CD4-positive, alpha-beta T cell treated with Interleukin-2 at 100 ng/mL for 4 hours (primary cell): ENCODE results near the gene CDK3.

Experiments used
- DNase-seq: peaks from one replicate; pipeline ENCODE4 v3.0.0-alpha.2; 2020; ENCODE audit warnings: low spot score

Gene CDK3

DNA sequence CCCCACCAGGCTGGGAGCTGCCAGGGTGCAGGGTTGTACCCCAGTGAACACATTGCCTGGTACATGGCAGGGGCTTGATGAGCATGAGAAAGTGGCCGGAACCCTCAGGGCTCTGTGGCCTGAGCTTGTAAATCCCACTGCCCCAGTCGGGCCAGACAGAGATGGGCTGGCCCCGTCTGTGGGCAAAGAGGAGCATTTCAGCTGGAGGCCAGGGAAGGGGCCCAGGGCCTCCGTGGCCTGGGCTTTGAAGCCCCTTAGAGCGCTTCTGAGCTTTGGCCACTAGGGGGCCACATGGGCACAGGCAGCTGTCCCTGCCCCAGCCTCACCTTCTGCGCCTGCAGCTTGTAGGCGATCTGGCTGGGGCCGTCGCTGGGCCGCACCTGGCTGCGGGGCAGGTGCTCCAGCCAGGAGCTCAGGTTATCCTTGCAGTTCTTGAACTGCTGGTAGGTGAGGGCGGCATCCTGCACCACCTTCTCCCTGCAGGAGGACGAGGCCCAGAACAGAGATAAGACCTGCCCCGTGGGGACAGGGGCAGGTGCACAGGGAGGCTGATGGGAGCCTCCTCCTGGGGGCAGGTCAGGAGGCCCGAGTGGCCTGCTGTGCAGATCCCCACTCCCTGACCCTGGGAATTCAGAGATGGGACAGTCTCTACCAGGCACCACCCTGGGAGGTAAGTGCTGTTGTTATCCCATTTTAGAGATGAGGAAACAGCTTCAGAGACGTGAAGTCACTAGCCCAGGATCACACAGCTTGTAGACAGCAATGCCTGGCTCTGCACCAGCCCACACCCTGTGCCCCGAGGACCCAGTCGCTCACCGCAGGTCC lies 13.7 kb downstream of the CDK3 start:
- peak; percentile 80 for DNase-seq

DNA sequence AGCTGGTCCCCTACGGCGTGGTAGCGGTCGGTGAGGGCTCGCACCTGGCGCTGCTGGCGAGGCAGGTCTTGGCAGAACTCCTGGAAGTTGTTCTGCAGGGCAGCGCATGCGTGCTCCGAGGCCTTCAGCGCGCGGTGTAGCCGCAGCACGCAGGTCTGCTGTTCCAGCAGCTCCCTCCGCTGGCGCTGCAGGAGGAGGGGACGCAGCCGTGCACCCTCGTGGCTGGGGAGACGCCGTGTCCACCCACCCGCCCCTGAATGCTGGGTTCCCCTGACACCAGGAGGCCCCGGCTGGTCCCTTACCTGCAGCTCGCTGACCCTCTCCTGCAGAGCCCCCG lies 14.2 kb downstream of the CDK3 start:
- no peak for DNase-seq

DNA sequence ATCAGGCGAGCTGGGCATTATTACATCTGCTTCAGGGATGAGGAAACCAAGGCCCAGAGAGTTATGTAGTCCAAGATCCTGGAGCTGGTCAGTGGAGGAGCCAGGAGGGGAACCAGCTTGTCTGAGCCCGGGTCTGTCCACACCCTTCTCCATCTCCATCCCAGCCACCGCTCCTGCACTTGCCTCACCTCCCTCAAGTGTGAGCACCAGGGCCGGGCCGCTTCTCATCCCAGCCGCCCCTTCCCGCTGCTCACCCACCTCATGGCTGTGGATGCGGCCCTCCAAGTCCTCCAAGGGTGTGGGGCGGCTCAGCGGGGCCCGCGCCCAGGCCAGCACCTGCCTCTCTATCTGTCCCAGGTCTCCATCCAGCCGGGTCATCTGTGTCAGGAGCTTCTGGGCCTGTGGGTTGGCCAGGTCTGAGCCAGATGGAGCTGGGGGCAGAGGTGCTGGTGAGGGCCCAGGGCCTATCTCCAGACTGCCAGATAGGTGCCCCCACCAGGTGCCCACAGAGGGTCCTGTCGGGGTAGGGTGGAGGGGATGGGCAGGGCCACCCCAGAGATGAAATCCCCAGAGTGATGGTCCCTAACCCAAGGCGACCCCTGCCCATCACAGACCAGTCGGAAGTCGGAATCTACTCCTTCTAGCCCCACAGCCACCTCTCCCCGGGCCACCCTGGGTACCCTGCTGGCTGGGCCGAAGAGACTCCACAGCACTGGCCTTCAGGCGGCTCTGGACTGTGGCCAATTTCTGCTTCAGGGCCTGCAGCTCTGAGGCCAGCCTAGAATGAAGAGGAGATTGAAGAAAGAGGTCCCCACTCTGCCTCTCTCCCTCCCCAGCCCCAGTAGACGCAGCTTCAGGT lies 17.1 kb downstream of the CDK3 start:
- DNase-seq = no peak

DNA sequence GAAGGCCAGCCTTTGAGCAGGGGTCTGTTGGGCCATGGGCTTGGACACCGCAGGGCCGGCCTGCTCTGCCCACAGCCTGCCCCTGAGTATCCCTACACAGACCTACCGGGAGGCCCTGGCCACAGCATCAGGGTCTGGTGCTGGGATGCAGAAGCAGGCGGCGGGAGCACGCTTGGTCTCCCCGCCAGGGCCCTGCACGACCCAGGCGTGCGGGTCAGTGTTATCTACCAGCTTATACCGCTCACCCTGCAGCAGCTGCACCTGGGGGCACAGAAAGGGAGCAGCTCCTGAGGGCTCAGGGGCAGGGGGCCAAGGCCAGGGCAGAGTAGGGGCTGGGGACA lies 17.7 kb downstream of the CDK3 start:
- no peak for DNase-seq

DNA sequence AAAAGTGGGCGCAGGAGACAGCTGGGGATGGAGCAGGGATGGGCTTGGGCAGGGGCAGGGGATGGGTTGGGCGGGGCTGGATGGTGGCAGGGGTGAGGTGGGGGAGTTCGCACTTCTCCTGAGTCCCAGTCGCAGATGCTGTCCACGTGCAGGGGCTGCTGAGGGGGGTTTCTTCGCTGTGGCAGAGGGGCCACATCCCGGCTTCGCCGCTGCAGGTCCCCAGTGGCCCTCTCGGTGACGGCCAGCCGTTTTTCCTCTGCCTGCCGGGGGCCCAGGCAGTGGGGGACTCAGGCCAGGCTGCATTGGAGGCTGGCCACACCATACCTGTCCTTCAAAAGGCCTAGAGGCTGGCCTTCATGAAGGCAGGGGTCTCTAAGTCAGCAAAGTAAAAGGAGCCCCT lies 18.1 kb downstream of the CDK3 start:
- DNase-seq = no peak

DNA sequence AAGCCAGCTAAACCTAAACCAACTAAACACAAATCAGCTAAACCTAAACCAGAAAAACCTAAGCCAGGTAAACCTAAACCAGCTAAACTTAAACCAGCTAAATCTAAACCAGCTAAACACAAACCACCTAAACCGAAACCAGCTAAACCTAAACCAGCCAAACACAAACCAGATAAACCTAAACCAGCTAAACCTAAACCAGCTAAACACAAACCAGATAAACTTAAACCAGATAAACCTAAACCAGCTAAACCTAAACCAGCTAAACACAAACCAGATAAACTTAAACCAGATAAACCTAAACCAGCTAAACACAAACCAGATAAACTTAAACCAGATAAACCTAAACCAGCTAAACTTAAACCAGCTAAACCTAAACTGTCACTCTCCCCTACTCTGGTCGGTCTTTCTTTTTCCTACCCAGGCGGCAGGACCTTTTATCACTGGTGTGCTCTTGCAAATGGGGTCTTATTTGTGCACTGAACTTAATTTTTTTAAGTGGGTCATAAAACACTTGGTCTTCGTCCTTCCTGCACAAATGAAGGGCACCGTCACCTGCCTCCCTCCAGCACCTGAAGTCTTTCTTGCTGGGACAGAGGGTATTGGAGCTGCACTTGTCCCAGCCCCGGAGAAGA lies 19.3 kb downstream of the CDK3 start:
- DNase-seq = no peak

DNA sequence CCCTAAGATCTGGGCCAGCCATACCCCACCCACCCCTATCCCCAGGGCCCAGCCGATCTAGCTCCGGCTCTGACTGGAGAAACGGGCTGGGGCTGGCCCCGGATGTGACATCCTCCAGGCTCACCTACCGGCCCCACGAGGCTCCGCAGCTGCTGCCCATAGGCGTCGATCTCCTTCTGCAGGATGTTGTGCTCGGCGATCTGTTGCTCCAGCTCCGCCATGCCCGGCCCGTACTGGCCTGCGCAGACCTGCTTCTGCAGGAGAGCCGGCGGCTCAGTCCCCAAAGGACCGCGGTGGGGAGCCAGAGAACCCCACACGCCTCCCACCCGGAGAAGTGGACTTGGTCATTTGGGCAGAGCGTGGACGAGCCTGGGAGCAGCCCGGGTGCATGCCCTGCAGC lies 21.6 kb downstream of the CDK3 start:
- no peak for DNase-seq

DNA sequence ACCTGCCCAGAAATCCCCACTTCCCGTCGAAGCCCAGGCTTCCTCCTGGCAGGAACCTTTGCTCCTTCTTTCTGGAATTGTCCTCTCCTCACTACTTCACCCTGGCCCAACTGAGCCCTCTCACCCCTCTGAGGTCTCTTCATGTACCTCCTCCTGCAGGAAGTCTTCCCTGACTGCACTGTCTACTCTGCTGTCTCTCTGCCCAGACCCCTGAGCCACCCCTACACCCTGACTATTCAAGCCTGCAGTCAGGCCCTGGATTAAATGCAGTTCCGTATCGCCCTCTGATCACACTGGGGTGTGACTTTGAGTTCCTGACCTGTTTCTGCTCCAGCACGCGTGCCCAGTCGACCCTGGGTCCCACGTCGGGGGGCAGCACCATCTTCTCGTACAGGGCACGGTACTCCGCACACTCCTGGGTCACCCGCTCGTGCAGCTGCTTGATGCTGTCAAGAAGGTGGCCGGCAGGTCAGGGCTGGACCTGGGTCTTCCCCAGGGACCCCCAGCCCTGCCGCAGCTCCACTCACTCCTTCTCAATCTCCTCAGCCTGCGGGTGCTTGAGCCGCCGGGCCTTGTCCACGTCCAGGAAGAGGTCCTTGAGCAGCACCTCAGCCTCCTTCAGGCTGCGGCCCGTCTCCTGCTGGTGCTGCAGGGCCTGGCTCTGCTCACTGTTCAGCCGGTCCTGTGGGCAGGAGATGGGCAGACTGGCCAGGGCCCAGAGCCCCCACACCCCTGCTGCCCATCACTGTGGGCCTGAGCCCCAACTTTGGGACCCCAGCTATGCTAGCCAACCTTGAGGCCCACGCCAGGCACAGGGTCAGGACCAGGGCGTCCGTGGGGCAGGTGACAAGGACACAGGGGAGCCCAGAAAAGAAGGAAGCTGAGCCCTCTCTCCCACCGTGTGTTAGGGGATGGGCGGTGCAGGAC lies 22.6 kb downstream of the CDK3 start:
- no peak for DNase-seq

DNA sequence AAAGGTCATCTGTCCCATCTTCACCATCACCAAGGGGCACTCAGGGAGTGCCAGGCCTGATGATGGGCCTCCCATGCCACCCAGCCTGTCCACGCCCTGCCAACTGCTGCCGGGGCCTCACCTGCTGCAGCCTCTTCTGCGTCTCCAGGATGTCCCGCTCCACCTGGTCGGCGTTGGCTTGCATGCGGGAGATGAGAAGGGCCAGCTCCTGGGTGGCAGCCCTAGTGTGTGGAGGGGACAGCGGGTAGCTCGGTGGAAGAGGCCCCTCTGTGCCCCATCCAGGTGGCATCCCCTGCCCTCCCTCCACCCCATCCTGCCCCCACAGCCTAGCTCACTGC lies 23.2 kb downstream of the CDK3 start:
- no peak for DNase-seq

DNA sequence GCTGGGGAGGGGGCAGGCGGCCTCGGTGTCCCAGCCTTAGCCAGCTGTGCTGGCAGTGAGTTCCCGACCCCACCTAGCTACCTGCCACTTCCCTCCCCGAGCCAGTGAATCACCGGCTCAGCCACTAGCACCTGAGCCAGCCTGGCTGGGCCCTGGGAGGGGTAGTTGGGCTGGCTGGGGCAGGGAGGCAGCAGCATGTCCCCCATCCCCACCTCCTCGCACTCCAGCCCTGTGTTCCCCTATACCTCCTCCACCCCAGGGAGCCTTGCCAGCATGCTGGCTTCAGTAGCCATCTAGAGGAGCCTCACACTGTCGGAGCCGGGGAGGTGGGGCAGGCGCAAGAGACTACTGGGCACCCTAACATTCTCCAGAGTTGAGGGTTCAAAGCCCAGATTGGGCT lies 23.7 kb downstream of the CDK3 start:
- DNase-seq = no peak

DNA sequence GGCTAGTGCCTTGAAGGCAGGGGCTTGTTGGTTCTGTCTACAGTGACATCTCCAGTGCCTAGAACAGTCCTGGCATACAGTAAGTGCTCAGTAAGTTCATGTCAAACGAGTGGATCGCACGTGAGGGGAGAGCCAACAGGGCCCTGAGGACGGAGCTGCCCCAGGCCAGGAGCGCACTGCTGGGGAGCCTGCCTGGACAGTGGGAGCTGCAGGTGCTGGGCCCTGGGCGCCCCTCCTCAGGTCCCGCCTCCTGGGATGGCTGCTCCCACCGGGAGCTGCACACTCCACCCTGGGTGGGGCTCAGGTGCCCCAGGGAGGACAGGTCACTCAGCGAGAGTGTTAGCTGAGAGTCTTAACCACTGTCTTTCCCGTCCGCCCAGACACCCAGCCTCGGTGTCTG lies 24.6 kb downstream of the CDK3 start:
- DNase-seq = no peak

DNA sequence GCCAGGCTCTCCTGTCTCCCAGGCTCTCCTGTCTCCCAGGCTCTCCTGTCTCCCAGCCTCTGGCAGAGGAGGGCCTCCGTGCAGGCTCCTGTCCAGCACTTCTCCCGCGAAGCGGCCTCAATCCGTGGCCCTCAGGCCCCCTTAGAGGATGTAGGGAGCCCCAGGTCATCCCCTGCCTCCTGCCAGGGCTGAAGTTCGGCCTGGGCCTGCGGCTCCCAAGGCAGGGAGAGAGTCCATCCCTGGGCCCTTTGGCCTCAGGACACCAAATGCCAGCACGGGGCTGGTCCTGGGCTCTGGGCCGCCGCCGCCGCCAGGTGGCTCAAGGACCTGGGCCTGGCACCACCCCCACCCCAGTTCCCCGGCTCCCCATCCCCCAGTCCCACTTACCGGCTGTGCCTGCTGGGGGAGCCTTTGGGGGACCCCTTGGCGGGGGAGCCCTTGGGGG lies 26.1 kb downstream of the CDK3 start:
- DNase-seq = no peak

DNA sequence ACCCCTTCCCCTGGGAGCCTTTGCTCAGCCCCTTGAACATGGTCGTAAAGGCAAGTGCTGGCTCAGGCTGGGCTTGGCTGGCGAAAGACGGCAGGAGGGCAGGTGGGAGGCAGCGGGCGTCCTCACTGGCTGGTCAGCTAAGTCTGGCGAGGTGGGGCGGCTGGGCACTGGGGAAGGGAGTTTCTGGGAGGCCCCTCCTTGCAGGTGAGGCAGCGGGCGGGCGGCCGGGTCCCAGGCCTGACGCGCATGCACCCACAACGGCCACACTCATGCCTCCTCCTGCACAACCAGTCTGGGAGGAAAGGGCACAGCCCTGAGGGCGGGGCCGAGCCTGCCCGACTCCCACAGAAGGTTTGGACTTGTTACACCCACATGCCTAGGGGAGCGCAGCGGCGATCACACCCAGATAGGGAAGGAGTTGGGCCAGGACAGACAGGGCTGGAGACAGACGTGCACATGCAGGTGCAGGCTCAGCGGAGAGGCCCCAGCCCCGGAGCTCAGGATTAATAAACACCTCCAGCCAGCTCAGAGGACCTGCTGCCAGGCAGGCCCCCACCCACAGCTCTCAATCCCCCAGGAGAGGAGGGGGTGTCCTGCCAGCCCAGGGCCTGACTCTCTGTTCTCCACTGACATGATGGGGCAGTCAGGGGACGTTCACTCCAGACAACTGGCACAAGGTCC lies 26.6 kb downstream of the CDK3 start, which contains the start of gene EVPL:
Gene EVPL, minus strand, starts transcription at position 148 of the 681 bp plus-strand sequence. Its CDS starts 108 bp downstream, at position 40.
- DNase-seq = no peak

DNA sequence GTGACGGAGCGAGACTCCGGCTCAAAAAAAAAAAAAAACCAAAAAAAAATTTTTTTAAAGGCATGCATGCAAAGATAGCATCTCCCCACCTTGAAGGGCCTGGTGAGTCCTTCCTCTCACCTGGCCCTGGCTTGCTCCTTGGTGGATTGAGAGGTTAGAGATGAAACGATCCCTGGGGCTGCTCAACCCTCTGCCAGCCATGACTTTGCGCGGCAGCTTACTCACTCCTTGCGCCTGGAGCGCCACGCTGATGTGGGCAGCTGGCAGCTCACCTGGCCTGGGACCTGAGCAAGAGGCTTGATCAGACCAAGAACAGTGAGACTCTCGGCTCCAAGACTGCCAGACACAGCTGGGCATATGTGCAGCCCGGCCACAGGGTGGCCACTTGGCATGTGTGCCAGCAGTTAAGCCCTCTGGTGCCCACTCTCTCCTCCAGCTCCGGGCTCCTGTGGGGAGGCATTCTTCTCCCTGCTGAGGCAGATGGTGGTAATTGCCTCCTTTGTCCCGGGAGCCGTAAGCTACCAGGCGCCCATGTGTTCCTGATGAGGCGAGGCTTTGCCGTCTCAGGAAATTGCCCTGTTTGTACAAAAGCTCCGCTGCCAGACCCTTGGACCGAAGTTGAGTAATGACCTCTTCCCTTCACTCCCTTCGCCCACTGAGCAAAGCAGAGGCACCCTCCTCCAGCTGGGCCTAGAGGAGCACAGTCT lies 31.6 kb downstream of the CDK3 start:
- DNase-seq = no peak

DNA sequence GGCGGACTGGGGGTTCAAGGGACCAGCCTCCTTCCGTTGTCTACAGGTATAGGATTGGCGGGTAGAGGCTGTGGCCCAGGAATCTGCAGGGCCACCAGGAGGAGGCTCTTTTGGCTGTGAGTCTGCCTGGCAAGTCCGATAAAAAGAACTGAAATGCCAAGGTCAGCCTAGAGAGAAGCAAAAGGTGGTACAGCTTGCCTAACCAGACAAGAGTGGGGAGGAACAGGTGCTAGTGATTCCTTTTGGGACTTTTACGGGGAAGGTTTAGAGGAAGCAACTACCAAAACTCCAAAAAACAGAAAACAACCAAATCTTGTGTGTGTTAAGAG lies 32.1 kb downstream of the CDK3 start:
- DNase-seq = no peak

DNA sequence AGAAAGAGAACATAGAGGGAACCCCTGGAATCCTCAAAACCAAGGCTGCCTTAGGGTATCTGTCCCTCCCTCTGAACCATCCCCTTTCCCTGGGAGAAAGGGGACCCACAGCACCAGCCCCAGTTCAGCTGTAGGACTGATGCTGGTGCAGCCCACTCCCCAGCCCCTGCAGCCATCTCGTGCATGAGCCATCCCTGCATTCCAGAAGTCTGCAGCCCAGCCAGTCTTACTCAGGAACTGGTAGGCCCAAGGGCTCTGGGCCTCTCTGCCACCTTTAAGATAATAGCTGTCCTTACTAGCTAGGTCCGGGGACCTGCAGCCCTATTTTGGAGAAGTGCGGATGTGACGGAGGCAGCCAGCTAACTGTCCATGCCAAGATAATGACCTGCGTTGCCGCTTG lies 32.5 kb downstream of the CDK3 start:
- no peak for DNase-seq

DNA sequence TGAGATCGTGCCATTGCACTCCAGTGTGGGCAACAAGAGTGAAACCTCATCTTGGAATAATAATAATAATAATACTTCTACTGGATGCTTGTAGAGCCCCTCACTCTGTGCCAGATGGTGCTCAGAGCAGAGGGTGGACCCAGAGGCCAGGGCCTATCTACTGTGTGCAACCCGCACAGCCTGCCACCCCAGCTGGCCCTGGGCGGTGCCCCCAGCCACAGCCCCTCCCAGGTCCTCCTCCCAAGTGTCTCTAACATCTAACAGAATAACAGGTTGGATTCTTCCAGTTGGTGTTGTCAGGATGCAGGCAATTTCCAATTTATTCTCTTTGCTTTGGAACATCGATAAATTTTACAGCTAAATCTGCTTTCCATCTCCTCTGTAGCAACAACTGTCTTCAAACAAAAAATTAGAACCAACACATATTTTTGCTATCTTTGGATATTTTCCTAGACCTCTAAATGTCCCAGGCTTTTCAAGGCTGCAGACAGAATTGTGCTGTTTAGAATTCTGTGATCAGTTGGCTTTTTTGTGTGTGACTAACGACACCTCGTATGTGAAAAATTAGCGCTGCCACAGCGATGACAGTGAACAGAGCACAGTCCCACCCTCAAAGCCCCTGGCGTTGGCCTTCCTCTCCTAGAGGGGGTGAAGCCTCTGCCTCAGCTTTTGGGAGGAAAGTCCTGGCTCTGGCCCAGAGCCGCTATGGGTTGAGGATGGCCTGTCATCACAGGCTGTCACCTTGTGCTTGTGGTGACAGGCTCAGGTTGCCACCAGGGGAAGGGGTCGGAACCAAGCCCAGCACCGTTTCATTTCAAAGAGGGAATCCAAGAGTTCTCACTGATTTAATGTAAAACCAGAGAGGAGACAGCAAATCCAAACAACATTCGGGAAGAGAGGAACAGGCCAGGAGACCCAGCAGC lies 34.0 kb downstream of the CDK3 start:
- no peak for DNase-seq

DNA sequence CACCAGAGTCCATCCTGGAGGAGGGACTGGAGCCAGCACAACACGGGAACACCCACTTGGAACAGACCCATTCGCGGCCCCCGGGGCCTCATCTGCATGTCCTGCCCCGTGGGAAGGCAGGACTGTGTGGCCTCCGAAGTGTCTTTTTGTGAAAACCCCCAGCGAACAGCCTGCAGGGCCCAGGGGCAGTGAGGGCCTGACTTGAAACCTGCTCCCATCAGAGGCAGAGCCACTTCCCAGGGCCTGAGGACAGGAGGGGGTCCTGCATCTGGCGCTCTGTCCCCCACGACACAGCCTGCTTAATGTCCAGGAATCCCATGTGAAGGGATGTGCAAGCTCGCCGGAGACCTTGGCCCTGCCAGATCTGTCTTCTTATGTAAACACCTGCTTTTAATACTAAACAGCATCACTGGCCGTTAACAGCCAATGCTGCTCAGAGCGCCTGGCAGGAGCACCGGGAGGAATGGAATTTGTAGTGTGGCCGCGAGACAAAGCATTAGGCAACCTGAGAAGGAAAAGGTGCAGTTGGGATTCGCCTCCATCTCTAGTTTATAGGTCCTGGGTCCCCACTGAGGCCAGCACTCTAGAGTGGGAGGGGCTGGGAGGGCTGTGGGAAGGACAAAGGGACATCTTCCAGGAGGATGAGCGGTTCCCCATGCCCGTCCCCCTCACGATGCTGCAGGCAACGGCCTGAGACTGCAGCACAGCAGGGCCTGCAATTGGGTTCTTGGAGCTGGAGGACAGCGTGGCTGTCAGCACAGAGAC lies 36.0 kb downstream of the CDK3 start:
- no peak for DNase-seq

DNA sequence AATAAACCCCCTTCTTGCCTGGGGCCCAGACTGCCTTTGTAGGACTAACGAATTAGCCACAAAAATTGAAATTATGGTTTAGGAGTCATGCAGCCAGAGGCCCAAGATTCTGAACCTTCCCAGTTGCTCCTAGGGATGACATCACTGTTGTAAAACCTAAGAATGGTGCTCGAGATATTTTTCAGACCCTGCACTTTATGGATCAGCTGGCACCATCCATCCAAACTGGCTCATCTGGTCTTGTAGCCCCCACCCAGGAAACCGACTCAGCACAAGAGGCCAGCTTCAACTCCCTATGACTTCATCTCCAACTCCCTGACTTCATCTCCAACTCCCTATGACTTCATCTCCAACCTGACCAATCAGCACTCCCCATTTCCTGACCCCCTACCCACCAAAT lies 37.4 kb downstream of the CDK3 start:
- no peak for DNase-seq
